ENCODE data around the gene BEAN1. TPM values are rescaled to one million over a fixed set of nuclear protein-coding genes. Genes with fewer than 3 reads are reported as not detected.
A peak's percentile ranks its signal among the peaks of the same experiment; 100 is the strongest.

BEAN1 gene
- total RNA-seq, 2 donors from 2014 or later = not detected

- peak; percentile 18 for ATAC-seq
- peak; percentile 60 to 79 for DNase-seq
- intact Hi-C loops (cut with DNase I, micrococcal nuclease) = no loop called here
These were observed 95.1 kb downstream of the BEAN1 start for GRCh38 chr16:66521951-66522771.

GRCh38 chr16:66522816-66523590, 95.9 kb downstream of the BEAN1 start:
- intact Hi-C loops (cut with DNase I, micrococcal nuclease) = no loop called here
- DNase-seq (no peak), ATAC-seq (no peak)

- DNase-seq = no peak
- intact Hi-C loops (cut with DNase I, micrococcal nuclease) = no loop called here
- no peak for ATAC-seq
These were observed 96.8 kb downstream of the BEAN1 start for GRCh38 chr16:66523861-66524354.

GRCh38 chr16:66524601-66525164, 97.6 kb downstream of the BEAN1 start:
- intact Hi-C loops (cut with DNase I, micrococcal nuclease) = no loop called here
- peak; percentile 52 for ATAC-seq

GRCh38 chr16:66525396-66526180, 98.5 kb downstream of the BEAN1 start:
- ATAC-seq = no peak
- intact Hi-C loops (cut with DNase I, micrococcal nuclease) = no loop called here
- no peak for DNase-seq

More at GRCh38 chr16:66524601-66525164, 97.6 kb downstream of the BEAN1 start:
- peak in 1 of 2 donors; percentile 71 for DNase-seq

GRCh38 chr16:66528294-66528693, 101.2 kb downstream of the BEAN1 start:
- no peak for DNase-seq
- no peak for ATAC-seq
- intact Hi-C loops (cut with DNase I, micrococcal nuclease) = no loop called here

GRCh38 chr16:66529475-66529874, 102.4 kb downstream of the BEAN1 start:
- DNase-seq (no peak), ATAC-seq (no peak)
- intact Hi-C loops (cut with DNase I, micrococcal nuclease) = no loop called here

Other genes with a start within 250 kb of the BEAN1 start
- 1 to 10 TPM; 7.7 to 9.9 TPM for gene CDH5, start 60.6 kb upstream of the BEAN1 start, total RNA-seq
- gene TK2, start 122.8 kb downstream of the BEAN1 start, total RNA-seq = 10 to 100 TPM; 14.5 to 19.2 TPM
- gene CKLF, start 125.3 kb downstream of the BEAN1 start, total RNA-seq = 10 to 100 TPM; 27.5 to 31.8 TPM
- gene CMTM1, start 139.1 kb downstream of the BEAN1 start, total RNA-seq = 1 to 10 TPM; 3.4 to 4.9 TPM
- not detected for gene CMTM2, start 152.2 kb downstream of the BEAN1 start, total RNA-seq
- gene CMTM3, start 177.4 kb downstream of the BEAN1 start, total RNA-seq = 1 to 10 TPM; 3.4 to 6.7 TPM